Measurements from ENCODE around the gene EXOC3L1. TPM values are rescaled to one million over a fixed set of nuclear protein-coding genes. Genes with fewer than 3 reads are reported as not detected.

EXOC3L1 gene
- total RNA-seq, 1 experiment from 2014 or later: not detected

- DNase-seq (ENCODE audit: extremely low read depth, low read depth): no peak
These were observed 39.7 kb downstream of the EXOC3L1 start for GRCh38 chr16:67150047-67150832.

DNA sequence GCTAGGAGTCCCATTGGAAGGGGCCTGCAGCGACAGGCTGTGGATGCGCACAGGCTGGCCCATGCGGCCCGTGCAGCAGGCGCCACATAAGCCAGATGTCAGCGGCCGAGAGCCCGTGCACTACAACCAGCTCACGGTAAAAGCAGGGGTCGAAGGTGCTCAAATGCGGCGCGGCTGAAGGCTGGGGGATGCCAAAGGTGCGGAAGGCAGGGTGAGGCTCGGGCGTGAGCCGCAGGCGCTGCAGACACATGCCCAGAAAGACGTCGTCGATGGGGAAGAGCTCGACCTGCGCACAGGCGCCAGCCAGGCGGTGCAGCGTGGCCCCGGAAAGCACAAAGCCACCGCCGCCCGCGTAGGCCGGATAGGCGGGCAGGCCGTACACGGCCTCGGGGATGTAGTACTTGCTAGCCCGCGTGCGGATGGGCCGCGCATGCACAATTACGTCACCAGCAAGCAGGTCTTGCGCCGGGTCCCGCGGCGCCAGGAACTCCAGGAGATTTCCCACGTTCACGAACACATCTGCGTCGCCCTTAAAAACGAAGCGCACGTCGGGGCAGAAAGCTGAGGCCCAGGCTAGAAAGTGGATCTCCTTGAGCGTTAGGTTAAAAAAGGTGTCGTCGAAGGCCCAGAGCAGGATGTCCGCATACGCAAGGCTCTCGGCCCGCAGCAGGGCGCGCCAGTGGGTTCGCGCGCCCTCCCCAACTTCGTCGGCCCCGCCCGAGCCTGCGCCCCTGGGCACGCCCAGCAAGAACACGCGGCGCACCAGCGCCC, 40.5 kb downstream of the EXOC3L1 start:
- no peak for DNase-seq (ENCODE audit: extremely low read depth, low read depth)

GRCh38 chr16:67148656-67149275, 41.2 kb downstream of the EXOC3L1 start:
- DNase-seq (ENCODE audit: extremely low read depth, low read depth): no peak

DNA sequence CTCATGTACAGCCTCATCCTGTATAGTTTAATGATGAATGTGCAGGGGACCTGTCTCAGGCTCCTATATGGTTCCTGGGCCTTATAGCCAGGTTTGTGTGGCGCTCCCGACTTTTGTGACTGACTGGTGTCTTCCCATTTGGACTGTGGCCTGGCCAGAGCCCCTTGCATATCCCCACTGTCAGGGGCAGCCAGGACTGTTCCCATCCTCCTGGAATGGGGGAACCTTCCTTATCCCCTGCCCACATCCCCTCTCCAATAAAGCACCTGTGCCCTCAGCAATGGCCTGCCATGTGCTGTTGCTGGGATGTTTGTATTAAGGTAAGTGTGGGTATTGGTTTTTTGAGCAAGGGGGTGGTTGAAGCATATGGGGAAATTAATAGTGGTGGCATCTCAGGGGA, 41.7 kb downstream of the EXOC3L1 start:
- DNase-seq (ENCODE audit: extremely low read depth, low read depth): no peak

DNA sequence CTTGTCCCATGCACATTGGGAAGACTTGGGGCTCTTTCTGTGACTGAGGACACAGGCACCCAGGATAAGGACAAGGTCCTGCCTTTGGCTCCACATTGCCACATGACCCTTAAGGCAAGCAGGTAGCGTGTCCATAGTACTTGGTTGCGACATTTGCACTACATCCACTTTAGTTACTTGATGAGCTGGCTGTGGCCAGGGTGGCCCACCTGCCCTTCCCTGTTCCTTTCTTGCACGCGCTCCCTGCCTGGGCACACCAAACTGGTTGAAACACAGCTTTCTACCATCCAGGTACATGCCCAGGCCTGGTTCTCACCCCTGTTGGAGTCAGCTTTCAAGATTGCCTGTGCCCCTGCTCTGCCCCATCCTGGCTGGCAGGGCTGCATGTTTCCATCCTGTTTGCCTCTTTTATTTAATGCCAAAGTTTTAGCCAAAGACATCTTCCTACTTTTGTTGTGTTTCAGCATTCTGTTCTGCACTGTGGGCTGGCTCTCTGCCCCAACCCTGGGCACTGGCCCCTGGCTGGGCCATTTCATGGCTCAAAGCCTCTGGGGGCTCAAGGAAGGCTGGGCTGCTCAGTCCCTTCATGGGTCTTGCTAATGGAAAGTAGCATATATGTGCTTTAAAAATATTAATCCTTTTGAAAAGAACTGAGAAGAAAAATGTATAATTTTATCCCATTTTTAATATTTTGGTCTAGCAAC, 42.3 kb downstream of the EXOC3L1 start:
- no peak for DNase-seq (ENCODE audit: extremely low read depth, low read depth)

GRCh38 chr16:67146523-67147357, 43.2 kb downstream of the EXOC3L1 start:
- DNase-seq (ENCODE audit: extremely low read depth, low read depth): no peak

DNA sequence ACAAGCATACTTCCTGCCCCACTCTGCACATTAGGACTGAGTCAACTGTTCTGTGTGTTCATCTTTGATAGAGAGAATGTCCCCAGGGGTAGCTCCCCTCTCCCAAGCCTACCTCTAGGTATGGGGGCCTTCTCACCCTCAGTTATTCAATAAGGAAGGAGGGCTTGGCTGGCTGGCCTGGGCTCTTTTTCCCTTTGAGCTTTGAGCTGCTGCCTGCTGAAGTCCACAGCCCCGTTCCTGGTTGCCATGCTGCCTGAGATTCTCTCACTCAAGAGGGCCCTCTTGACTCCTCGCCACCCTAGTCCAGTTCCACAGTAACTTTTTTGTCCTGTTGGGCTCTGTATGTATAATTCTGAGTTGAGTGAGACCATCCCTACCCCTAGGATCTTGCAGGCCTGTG, 44.2 kb downstream of the EXOC3L1 start:
- DNase-seq (ENCODE audit: extremely low read depth, low read depth): no peak

DNA sequence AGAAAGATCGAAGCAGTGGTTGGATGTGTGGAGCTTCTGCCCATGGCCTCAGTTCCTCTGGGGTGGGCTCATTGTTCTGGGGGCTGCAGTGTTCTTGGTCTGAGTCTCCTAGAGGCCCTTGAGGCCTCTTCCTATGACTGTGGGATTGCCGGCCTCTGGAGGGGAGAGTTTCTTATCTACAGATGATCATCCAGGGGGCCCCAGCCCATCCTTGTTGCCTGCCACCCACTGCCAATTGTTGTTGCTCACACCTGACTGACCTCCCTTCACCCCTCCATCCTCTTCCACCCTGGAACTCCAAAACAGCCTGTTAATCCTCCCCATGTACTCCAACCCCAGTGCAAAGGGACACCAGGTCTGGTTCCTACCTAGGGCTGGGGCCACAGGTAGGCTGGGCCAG, 45.0 kb downstream of the EXOC3L1 start:
- DNase-seq (ENCODE audit: extremely low read depth, low read depth): no peak

DNA sequence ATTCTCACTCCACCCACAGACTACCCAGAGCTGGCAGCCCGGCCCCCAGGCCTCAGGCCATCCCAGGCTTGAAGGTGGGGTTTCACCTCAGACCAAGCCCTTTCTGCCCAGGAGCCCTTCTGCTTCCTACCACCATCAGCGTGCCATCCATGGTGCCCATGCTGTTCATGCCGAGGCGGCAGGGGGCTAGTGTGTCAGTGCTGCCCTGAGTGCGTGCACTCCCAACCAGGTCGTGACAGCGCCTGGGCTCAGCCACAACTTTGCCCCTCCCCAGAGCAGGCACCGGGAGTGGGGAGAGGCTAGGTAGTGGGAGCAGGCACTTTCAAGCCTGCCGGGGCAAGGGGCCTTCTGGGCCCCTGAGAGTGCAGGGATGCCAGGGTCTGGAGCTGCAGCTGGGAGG, 47.6 kb downstream of the EXOC3L1 start:
- no peak for DNase-seq (ENCODE audit: extremely low read depth, low read depth)

DNA sequence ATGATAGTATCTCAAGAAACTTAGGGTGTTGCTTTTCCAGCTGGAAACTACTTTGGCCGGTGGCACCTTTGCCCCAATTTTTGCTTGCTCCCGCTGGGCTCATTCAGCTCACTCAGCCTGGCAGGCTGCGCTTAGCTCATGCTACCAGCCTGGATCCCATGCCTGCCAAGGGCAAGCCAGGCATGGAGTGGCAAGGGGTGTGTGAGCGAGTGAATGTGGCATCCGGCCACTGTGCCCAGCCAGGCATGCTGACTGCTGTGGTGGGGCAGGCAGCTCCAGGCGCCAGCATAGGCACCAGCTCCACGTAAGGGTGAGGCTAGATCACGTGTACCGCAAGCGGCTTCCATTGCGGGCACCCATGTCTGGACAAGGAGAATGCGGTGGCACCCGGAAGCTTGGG, 48.5 kb downstream of the EXOC3L1 start:
- DNase-seq (ENCODE audit: extremely low read depth, low read depth): no peak

DNA sequence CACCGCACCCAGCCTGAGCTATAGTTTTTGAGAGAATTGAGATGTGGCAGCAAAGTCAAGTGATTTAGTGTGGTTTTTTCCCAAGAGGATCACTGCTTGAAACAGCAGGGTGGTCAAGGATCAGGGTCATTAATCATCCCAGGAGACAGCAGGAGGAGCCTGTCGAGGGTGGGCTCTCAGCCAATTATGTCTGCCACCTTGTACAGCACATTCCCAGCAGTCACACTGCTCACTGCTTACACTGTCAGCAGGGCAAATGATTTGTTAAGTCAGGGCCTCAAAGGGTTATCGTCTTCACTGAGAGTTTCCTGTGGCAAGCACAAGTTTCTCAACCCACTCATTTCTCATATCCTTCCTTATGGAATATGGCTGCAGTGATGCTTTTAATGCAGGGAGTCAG, 52.3 kb downstream of the EXOC3L1 start:
- no peak for DNase-seq (ENCODE audit: extremely low read depth, low read depth)

Small RNA genes lying within 50 kb of the gene (small RNA-seq; reads per million reads assigned to genes)
- 0.06 to 1.1 reads per million in 2 experiments for gene MIR328

Other genes with a start within 250 kb of the EXOC3L1 start
- 0.42 and 0.55 TPM in 2 replicates for gene CES3, start 228.9 kb downstream of the EXOC3L1 start, total RNA-seq (2014; rRNA removed; shearing (Covaris generic))
- not detected in 2 replicates for gene CES4A, start 201.5 kb downstream of the EXOC3L1 start, total RNA-seq (2014; rRNA removed; shearing (Covaris generic))
- 99.5 and 111 TPM in 2 replicates for gene CBFB, start 161.0 kb downstream of the EXOC3L1 start, total RNA-seq (2014; rRNA removed; shearing (Covaris generic))
- gene PHAF1, start 80.2 kb downstream of the EXOC3L1 start, total RNA-seq (2014; rRNA removed; shearing (Covaris generic)): 35.0 and 36.8 TPM in 2 replicates
- 14.2 and 15.6 TPM in 2 replicates for gene B3GNT9, start 39.1 kb downstream of the EXOC3L1 start, total RNA-seq (2014; rRNA removed; shearing (Covaris generic))
- gene TRADD, start 30.2 kb downstream of the EXOC3L1 start, total RNA-seq (2014; rRNA removed; shearing (Covaris generic)): 19.5 and 20.0 TPM in 2 replicates
- gene FBXL8, start 30.2 kb downstream of the EXOC3L1 start, total RNA-seq (2014; rRNA removed; shearing (Covaris generic)): 19.0 and 21.5 TPM in 2 replicates
- 52.4 and 58.0 TPM in 2 replicates for gene HSF4, start 25.4 kb downstream of the EXOC3L1 start, total RNA-seq (2014; rRNA removed; shearing (Covaris generic))
- gene NOL3, start 19.6 kb downstream of the EXOC3L1 start, total RNA-seq (2014; rRNA removed; shearing (Covaris generic)): 66.3 and 68.2 TPM in 2 replicates
- 9.6 and 10.8 TPM in 2 replicates for gene MATCAP1, start 6.2 kb downstream of the EXOC3L1 start, total RNA-seq (2014; rRNA removed; shearing (Covaris generic))
- gene E2F4, start 2.0 kb upstream of the EXOC3L1 start, total RNA-seq (2014; rRNA removed; shearing (Covaris generic)): 122 TPM in 2 replicates
- 1.1 and 1.5 TPM in 2 replicates for gene ELMO3, start 9.0 kb upstream of the EXOC3L1 start, total RNA-seq (2014; rRNA removed; shearing (Covaris generic))
- 37.7 and 46.9 TPM in 2 replicates for gene TMEM208, start 37.0 kb upstream of the EXOC3L1 start, total RNA-seq (2014; rRNA removed; shearing (Covaris generic))
- gene FHOD1, start 57.3 kb upstream of the EXOC3L1 start, total RNA-seq (2014; rRNA removed; shearing (Covaris generic)): 22.6 and 30.4 TPM in 2 replicates
- 0.78 and 0.94 TPM in 2 replicates for gene SLC9A5, start 58.8 kb upstream of the EXOC3L1 start, total RNA-seq (2014; rRNA removed; shearing (Covaris generic))
- 7.1 and 9.1 TPM in 2 replicates for gene PLEKHG4, start 89.4 kb upstream of the EXOC3L1 start, total RNA-seq (2014; rRNA removed; shearing (Covaris generic))
- not detected in 2 replicates for gene KCTD19, start 136.6 kb upstream of the EXOC3L1 start, total RNA-seq (2014; rRNA removed; shearing (Covaris generic))
- not detected in 2 replicates for gene LRRC36, start 136.7 kb upstream of the EXOC3L1 start, total RNA-seq (2014; rRNA removed; shearing (Covaris generic))
- gene TPPP3, start 203.4 kb upstream of the EXOC3L1 start, total RNA-seq (2014; rRNA removed; shearing (Covaris generic)): 0.84 TPM in 1 of 2 replicates, not detected in the other
- 9.9 and 12.6 TPM in 2 replicates for gene ZDHHC1, start 226.3 kb upstream of the EXOC3L1 start, total RNA-seq (2014; rRNA removed; shearing (Covaris generic))
- gene HSD11B2, start 241.0 kb upstream of the EXOC3L1 start, total RNA-seq (2014; rRNA removed; shearing (Covaris generic)): 0.17 and 1.2 TPM in 2 replicates